ENCODE measurements around the gene LARGE1.

The LARGE1 gene

GRCh38 chr22:33537059-33537458, 383.2 kb downstream of the LARGE1 start:
- DNase-seq, result no peak

GRCh38 chr22:33535937-33536875, 384.1 kb downstream of the LARGE1 start:
- intact Hi-C loops (cut with DNase I), result no loop called here
- DNase-seq, result no peak

More at GRCh38 chr22:33537059-33537458, 383.2 kb downstream of the LARGE1 start:
- intact Hi-C loops (cut with DNase I), result no loop called here

- intact Hi-C loops (cut with DNase I), result no loop called here
- no peak for DNase-seq
Observed at GRCh38 chr22:33529424-33530113, 390.7 kb downstream of the LARGE1 start.

- DNase-seq, result no peak
- intact Hi-C loops (cut with DNase I), result no loop called here
Observed at GRCh38 chr22:33528183-33528582, 392.1 kb downstream of the LARGE1 start.

GRCh38 chr22:33526434-33527107, 393.7 kb downstream of the LARGE1 start:
- intact Hi-C loops (cut with DNase I), result no loop called here
- DNase-seq, result no peak

GRCh38 chr22:33524511-33525260, 395.6 kb downstream of the LARGE1 start:
- DNase-seq, result no peak
- intact Hi-C loops (cut with DNase I), result loop anchor here (5.0 kb wide), 1 partner anchor 53 kb away; no protein-coding TSS in a partner anchor

GRCh38 chr22:33521879-33522665, 398.2 kb downstream of the LARGE1 start:
- peak in 20 of 42 donors; percentile 24 to 70 (median 38) for DNase-seq
- intact Hi-C loops (cut with DNase I), result loop anchor here (5.0 kb wide), 1 partner anchor 55 kb away; no protein-coding TSS in a partner anchor

- intact Hi-C loops (cut with DNase I), result loop anchor here (5.0 kb wide), 1 partner anchor 56 kb away; no protein-coding TSS in a partner anchor
- no peak for DNase-seq
Observed at GRCh38 chr22:33520904-33521780, 399.1 kb downstream of the LARGE1 start.

GRCh38 chr22:33519974-33520903, 400.0 kb downstream of the LARGE1 start:
- intact Hi-C loops (cut with DNase I), result loop anchor here (5.0 kb wide), 1 partner anchor 57 kb away; no protein-coding TSS in a partner anchor
- peak in 36 of 42 donors; percentile 6 to 81 (median 40) for DNase-seq

GRCh38 chr22:33519071-33519973, 401.0 kb downstream of the LARGE1 start:
- DNase-seq, result peak in 32 of 42 donors; percentile 10 to 81 (median 45)
- intact Hi-C loops (cut with DNase I), result no loop called here

- intact Hi-C loops (cut with DNase I), result no loop called here
- DNase-seq, result no peak
Observed at GRCh38 chr22:33518405-33518804, 401.9 kb downstream of the LARGE1 start.

- peak in 8 of 42 donors; percentile 16 to 59 (median 36) for DNase-seq
- intact Hi-C loops (cut with DNase I), result no loop called here
Observed at GRCh38 chr22:33515795-33516194, 404.5 kb downstream of the LARGE1 start.

GRCh38 chr22:33513388-33514338, 406.6 kb downstream of the LARGE1 start:
- intact Hi-C loops (cut with DNase I), result no loop called here
- no peak for DNase-seq

- intact Hi-C loops (cut with DNase I), result no loop called here
- DNase-seq, result no peak
Observed at GRCh38 chr22:33512908-33513307, 407.4 kb downstream of the LARGE1 start.

Data from head of caudate nucleus (tissue), 42 donors.